COLO668 (cell line): ENCODE data around the gene FBXO4.

Experiments used
- DNase-seq: peaks from one replicate; lab custom pipeline; 2025; ENCODE audit not compliant: unreplicated experiment; lab: John Stamatoyannopoulos, UW

Gene FBXO4

GRCh38 chr5:41924872-41925554, at the start of gene FBXO4:
FBXO4 (plus strand) TSS chr5:41925281; CDS start chr5:41925310, 29 bp downstream.
- peak; percentile 94 for DNase-seq

- peak; percentile 16 for DNase-seq
Observed at GRCh38 chr5:41876678-41877077, 48.4 kb upstream of the FBXO4 start.

GRCh38 chr5:41877408-41877807, 47.7 kb upstream of the FBXO4 start:
- no peak for DNase-seq

GRCh38 chr5:41878173-41878572, 46.9 kb upstream of the FBXO4 start:
- no peak for DNase-seq

- no peak for DNase-seq
Observed at GRCh38 chr5:41878643-41879478, 46.2 kb upstream of the FBXO4 start.

GRCh38 chr5:41882765-41883164, 42.3 kb upstream of the FBXO4 start:
- no peak for DNase-seq

- no peak for DNase-seq
Observed at GRCh38 chr5:41883243-41883642, 41.8 kb upstream of the FBXO4 start.

GRCh38 chr5:41883936-41884335, 41.1 kb upstream of the FBXO4 start:
- no peak for DNase-seq

- no peak for DNase-seq
Observed at GRCh38 chr5:41885286-41885685, 39.8 kb upstream of the FBXO4 start.

GRCh38 chr5:41891066-41891707, 33.9 kb upstream of the FBXO4 start:
- no peak for DNase-seq

- DNase-seq = no peak
Observed at GRCh38 chr5:41892031-41892430, 33.0 kb upstream of the FBXO4 start.

GRCh38 chr5:41893074-41893851, 31.8 kb upstream of the FBXO4 start:
- no peak for DNase-seq

GRCh38 chr5:41896230-41896629, 28.9 kb upstream of the FBXO4 start:
- no peak for DNase-seq

- DNase-seq = no peak
Observed at GRCh38 chr5:41903382-41903891, 21.6 kb upstream of the FBXO4 start.

- DNase-seq = peak; percentile 99
Observed at GRCh38 chr5:41903892-41904799, 20.9 kb upstream of the FBXO4 start, which contains the start of gene RIMOC1. RIMOC1 (plus strand) TSS chr5:41904344; CDS start chr5:41904368, 24 bp downstream.

- DNase-seq = no peak
Observed at GRCh38 chr5:41906151-41906550, 18.9 kb upstream of the FBXO4 start.

GRCh38 chr5:41908374-41909079, 16.6 kb upstream of the FBXO4 start:
- DNase-seq = no peak

- DNase-seq = no peak
Observed at GRCh38 chr5:41918105-41918504, 7.0 kb upstream of the FBXO4 start.

- no peak for DNase-seq
Observed at GRCh38 chr5:41921166-41921565, 3.9 kb upstream of the FBXO4 start.
